SK-N-SH (cell line): Measurements from ENCODE around the gene UTF1.

Source experiments
- GABPA ChIP-seq: IDR thresholded peaks from 2 replicates; pipeline ENCODE4 v1.4.0; 2012; ENCODE audit warnings: low read depth, mild to moderate bottlenecking
- MAX ChIP-seq: IDR thresholded peaks from 2 replicates; pipeline ENCODE4 v1.4.0; 2012; ENCODE audit warnings: low read depth
- NRF1 ChIP-seq: IDR thresholded peaks from 2 replicates; pipeline ENCODE4 v1.6.1; 2012; ENCODE audit warnings: low read depth, mild to moderate bottlenecking, low read length
- SMC3 ChIP-seq: IDR thresholded peaks from 2 replicates; pipeline ENCODE4 v1.6.1; 2012; ENCODE audit warnings: low read depth, low read length, improper control_type of control experiment
- TCF12 ChIP-seq: IDR thresholded peaks from 2 replicates; pipeline ENCODE4 v1.4.0; 2012
- USF2 ChIP-seq: fragments of 150-350 bp; IDR thresholded peaks from 2 replicates; pipeline ENCODE4 v1.6.1; 2017; ENCODE audit warnings: antibody characterized with exemption, low read length, low read depth, borderline replicate concordance
- YY1 ChIP-seq: IDR thresholded peaks from 2 replicates; pipeline ENCODE4 v1.4.0; 2012; ENCODE audit warnings: low read depth, mild to moderate bottlenecking

GRCh38 chr10:133195096-133195495 is 34.9 kb upstream of the UTF1 start:
- TF ChIP-seq USF2 (no peak), SMC3 (no peak), TCF12 (no peak), GABPA (no peak), YY1 (no peak), NRF1 (no peak), MAX (no peak)
